ENCODE data around the gene SRRM3.
"Not testable (repeated sequence)": the region's sequence is repeated elsewhere in the genome, so short reads cannot be mapped to it uniquely, and the experiment has no call there.

SRRM3 gene

DNA sequence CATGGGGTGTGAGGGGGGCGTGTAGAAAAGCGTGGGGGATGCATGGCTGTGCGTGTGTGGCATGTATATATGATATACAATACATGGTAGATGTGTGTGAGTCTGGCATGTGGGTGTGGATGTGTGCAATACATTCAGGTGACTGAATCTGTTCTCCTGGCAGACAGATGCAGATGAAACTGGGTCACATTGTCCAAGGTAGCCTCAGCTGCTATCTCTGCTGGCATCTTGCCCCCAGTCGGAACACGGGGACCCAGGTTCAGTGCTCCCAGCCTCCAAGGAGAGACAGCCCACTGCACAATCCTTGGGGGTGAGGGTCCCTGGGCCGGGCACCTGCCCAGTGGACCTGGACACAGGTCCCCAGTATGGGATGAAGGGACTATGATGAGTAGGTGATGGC is 12.4 kb upstream of the SRRM3 start:
- no peak for DNase-seq

GRCh38 chr7:76191783-76192240 is 9.9 kb upstream of the SRRM3 start:
- DNase-seq, result no peak

DNA sequence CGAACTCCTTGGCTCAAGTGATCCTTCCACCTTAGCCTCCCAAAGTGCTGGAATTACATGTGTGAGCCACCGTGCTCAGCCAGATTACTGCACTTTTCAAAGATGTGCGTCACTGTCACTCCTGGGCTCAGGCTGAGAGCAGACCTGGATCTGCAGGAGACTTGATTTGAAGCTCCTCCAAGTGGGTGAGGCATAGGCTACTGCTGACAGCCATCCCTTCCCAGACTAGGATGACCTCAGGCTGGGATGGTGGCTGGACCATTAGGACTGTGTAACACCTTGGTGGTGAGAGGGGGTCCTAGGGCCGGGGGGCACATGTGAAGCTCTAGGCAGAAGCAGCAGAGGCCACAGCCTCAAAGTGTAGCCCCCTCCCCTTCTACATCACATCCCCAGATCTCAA is 8.2 kb upstream of the SRRM3 start:
- no peak for DNase-seq

- DNase-seq, result no peak
These were observed 7.8 kb upstream of the SRRM3 start for GRCh38 chr7:76193883-76194282.

DNA sequence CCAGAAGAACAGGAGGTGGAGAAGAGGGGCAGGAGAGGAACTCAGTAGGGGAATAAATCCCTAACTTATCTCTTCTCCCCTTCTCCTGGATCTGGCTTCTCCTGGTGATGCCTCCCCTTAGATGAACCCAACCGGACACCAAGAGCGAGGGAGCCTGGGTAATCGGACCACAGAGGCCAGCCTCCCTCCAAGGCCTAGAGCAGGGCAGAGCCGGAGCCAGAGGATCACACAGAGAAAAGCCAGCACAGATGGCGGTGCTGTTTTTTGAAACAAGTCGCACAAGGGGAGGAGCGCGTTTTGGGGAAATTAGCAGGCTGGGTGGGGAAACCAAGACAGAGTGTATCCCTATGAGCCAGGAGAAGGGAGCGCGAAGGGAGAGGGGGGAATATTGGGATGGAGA is 4.9 kb upstream of the SRRM3 start:
- DNase-seq, result no peak

DNA sequence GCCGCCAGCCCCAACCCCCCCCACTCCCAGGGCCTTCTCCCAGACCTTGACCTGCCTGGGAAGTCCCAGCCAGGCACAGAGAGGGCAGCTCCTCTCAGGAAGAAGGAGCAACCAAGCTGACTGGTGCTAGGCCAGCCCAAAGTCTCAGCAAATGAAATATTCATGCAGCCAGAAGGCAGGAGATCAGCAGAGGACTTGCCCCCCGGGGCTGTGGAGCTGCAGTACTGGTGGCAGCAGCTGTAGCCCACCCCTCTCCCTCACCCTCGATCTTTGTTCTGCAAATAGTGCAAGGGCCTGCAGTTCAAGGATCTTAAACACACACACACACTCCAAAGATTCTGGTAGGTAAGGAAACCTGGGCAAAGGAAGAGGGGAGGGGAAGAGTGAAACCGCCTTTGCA is 3.5 kb upstream of the SRRM3 start:
- DNase-seq, result no peak

GRCh38 chr7:76202666-76203030 is 952 bp downstream of the SRRM3 start:
- no peak for DNase-seq

GRCh38 chr7:76204147-76204546 is 2.5 kb downstream of the SRRM3 start:
- no peak for DNase-seq

- DNase-seq, result no peak
These were observed 4.9 kb downstream of the SRRM3 start for GRCh38 chr7:76206633-76207032.

DNA sequence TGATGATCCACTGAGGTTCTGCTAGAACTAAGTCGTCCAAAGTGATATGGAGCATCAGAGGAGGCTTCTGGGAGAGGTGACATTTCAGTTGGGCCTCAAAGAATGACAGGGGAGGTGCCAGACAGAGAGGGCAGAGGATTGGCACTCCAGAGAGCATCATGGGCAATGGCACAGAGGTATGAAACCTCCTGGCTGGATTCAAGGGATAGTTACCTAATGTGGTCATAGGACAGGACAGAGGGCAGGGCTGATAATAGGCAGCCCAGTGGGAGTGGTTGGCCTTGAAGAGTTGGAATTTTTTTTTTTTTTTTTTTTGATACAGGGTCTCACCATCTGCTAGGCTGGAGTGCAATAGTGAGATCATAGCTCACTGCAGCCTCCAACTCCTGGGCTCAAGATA is 7.6 kb downstream of the SRRM3 start:
- no peak for DNase-seq

DNA sequence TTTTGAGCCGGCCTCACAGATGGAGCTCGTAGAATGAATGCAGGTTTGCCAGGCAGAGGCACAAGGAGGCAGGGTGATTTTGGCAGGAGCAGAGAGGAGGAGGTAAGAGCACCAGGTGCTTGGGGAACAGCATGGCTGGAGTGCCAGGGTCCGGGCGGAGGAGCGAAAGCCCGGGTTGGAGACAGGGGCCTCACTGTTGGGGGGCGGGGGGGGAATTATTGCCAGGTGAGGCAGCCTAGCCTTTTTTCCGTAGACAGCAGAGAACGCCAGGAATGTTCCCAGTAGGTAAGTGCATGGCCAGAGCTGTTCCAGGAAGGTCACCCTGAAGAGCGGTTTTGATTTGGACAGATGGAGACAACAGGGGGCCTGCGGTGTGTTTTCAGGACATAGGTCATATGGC is 9.5 kb downstream of the SRRM3 start:
- no peak for DNase-seq

DNA sequence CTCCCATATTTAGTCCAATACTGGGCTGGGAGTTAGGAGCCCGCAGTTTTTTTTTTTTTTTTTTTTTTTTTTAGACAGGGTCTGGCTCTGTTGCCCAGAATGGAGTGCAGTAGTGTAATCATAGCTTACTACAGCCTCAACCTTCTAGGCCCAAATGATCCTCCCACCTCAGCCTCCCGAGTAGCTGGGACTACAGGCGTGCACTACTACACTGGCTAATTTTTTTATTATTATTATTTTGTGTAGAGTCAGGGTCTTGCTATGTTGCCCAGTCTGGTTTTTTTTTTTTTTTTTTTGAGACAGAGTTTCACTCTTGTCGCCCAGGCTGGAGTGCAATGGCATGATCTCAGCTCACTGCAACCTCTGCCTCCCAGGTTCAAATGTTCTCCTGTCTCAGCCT is 13.7 kb downstream of the SRRM3 start:
- not testable (repeated sequence) for DNase-seq

- no peak for DNase-seq
These were observed 14.8 kb downstream of the SRRM3 start for GRCh38 chr7:76216381-76217082.

DNA sequence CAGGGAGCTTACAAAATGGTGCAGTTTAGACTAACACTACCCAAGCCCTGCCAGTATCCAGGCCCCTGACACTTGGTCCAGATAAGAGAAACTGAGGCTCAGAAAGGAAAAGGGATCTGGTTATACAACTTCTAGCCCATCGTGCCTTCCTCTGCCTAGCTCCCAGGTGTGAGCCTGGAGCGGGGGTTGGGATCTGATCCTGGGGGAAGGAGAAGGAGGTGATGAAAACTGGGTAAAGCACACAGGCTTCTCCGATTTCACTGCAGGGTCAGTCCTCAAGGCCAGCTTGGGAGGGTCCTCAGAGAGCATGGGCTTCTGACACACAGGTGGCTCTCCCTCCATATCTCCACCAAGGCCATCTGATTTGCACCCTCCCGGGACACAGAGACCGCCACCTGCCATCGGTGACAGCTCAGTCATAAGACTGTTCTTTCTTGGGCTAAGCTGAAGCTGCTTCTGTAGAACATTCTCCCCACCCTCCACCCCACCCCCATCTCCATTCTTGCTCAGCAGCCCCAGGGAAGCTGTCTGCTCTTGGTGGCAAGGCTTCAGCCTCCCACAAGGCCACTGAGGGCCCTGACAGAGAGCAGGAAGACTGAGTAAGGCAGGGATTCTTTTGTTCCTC is 16.4 kb downstream of the SRRM3 start:
- no peak for DNase-seq

DNA sequence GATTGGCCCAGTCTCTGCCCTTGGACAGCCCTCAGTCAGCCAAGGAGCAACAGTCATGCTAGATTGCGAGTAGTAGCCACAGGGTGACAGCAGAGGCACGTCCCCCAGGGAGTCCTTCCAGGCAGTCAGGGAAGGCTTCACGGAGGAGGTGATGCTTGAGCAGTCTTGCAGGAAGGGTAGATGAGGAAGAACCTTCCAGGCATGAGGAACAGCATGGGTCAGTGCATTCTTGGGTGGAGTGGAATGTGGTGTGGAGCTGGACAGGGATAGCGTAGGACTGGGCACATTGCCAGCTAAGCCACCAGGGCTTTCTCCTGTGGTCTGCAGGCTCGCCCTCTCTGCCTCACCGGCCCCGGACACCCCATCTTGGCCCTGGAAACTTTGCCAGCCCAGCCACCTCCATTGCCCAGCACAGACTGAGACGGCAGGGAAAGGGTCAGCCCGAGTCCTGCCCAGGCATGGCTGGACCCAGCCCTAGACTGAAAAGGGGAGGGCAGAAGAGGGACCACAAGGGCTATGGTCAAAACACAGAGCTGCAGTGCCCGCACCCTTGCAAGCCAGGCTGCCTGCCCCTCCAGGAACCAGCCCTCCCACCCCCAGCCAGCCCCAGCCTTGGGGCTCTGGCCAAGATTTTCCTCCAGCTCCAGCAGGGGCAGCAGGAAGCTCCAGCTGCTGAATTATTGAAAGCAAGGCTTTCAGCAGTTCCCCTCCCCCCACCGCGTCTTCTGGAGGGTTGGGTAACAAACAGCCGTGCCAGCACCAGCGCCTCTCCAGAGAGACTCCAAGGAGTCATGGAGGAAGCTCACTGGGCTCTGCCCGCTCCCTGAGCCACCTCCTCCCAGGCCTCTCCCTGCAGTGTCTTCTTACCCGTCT is 18.7 kb downstream of the SRRM3 start:
- no peak for DNase-seq

DNA sequence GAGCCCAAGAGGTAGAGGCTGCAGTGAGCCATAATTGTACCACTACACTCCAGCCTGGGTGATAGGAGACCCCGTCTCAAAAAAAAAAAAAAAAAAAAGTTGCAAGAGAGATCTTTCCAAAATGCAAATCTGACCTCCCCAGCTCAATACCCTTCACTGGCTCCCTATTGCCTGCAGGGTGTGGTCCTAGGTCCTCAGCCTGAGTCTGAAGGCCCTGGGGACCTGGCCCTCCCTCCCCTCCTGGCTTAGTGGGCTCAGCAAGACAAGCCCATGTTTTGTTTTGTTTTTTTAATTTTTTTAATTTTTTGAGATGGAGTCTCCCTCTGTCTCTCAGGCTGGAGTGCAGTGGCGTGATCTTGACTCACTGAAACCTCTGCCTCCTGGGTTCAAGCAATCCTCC is 20.6 kb downstream of the SRRM3 start:
- no peak for DNase-seq

DNA sequence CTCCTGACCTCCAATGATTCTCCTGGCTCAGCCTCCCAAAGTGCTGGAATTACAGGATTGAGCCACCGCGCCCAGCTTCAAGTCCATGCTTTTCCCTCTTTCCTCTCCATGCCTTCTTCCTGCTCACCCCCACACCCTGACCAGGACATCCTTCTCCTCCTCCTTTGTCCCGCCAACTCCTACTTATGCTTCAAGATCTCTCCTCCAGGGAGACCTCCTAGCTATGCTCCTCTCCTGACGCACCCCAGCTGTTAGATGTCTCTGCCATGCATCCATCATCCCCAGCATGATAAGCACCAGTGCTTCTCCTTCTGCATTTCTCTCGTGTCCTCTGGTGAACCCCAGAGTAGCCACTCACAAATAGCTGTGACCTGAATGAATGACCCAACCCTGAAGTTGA is 21.1 kb downstream of the SRRM3 start:
- no peak for DNase-seq

GRCh38 chr7:76223286-76223972 is 21.7 kb downstream of the SRRM3 start:
- no peak for DNase-seq

GRCh38 chr7:76224695-76225094 is 23.0 kb downstream of the SRRM3 start:
- no peak for DNase-seq

DNA sequence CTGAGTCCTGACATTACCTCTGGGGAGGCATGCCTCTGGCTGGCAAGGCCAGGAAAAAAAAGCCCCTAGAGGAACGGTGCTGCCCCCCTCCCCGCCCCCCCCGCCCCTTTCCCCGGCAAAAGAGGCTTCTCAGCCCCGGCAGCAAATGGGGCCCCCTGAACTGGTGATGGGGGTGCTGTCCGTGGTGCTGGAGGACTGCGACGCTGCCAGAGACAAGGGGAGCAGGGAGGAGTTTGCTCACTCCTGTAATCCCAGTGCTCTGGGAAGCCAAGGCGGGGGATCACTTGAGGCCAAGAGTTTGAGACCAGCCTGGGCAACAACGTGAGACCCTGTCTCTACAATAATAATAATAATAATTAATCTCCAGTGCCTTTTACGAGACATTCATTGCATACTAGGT is 23.7 kb downstream of the SRRM3 start:
- DNase-seq, result peak in 1 of 6 experiments; percentile 21

DNA sequence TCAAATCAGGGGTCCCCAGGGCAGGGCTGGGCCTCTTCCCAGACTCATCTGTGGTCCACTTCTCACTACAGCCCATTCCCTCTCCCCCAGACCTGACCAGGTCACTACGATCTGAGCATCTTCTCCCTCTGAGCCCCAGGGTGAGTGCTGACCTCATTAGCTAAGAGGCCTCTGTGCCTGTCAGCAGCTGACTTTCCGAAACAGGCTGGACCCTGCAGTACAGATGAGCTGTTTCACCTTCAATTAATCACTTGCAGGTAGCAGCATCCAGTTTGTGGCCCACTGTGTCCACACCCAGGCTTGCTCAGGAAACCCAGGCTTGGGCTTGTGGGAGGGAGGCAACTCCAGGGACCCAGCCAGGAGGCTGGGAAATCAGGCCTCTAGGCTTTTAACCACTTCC is 24.3 kb downstream of the SRRM3 start:
- no peak for DNase-seq

DNA sequence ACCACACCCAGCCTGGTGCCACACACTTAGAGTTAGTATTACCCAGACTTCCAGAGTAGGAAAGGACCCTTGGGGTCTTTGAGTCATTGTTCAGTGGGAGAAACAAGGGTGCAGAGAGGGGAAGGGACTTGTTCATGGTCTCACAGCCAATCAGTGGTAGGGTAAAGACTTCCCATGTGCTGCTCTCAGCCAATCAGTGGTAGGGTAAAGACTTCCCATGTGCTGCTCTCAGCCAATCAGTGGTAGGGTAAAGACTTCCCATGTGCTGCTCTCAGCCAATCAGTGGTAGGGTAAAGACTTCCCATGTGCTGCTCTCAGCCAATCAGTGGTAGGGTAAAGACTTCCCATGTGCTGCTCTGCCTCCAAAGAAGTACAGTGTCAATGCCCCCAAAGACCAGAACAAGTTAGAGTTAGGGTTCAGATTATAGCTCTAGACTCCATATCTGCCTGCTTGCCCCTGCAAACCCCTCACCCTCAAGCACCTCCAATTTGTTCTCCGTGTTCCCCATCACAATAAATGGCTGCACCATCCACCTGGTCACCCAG is 25.3 kb downstream of the SRRM3 start:
- DNase-seq, result not testable (repeated sequence)

DNA sequence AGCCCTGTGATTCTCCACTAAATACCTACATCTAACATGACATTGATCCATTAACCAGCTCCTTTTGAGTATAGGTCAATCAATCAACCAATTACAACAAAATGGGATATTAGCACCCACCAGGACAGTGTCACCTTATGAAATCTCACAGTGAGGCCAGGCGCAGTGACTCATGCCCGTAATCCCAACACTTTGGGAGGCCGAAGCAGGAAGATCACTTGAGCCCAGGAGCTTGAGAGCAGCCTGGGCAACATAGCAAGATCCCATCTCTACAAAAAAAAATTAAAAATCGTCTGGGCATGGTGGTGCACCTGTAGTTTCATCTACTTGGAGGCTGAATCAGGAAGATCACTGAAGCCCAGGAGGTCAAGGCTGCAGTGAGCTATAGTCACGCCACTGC is 28.5 kb downstream of the SRRM3 start:
- DNase-seq, result no peak

All from stimulated activated naive CD4-positive, alpha-beta T cell (primary cell).